Body of pancreas (tissue), 4 donors: ENCODE data around the gene EPHB2. TPM values are rescaled to one million over a fixed set of nuclear protein-coding genes. Genes with fewer than 3 reads are reported as not detected.

Source experiments
- ATAC-seq: fragments of 150-250 bp; one replicate; pipeline ENCODE4 v1.9.1; 2016
- DNase-seq, 4 donors: peaks; one replicate each; pipeline ENCODE4 v3.0.0-alpha.2; 2019
- H3K27ac ChIP-seq, 4 donors: fragments of 200-600 bp; sonication (generic); 1 replicate in 3 of 4; 2 replicates in 1 of 4; pipeline versions ENCODE4 v1.5.1 to v1.6.1; 2016 to 2019; ENCODE audit warnings: mild to moderate bottlenecking in 1 of 4, mixed read lengths in 1 of 4, moderate library complexity in 1 of 4
- H3K27me3 ChIP-seq, 2 donors: fragments of 200-600 bp; sonication (generic); one replicate each; pipeline ENCODE4 v1.6.0; 2016; ENCODE audit warnings: mild to moderate bottlenecking in 1 of 2
- H3K36me3 ChIP-seq, 2 donors: fragments of 200-600 bp; sonication (generic); replicated peaks in 1 of 2; 2 replicates each; pipeline ENCODE4 v1.5.1; 2016; ENCODE audit warnings: low read depth in 2 of 2; ENCODE audit not compliant: insufficient read depth in 1 of 2
- H3K4me1 ChIP-seq: fragments of 200-600 bp; sonication (generic); one replicate; pipeline ENCODE4 v1.6.0; 2016
- H3K4me3 ChIP-seq, 2 donors: fragments of 200-600 bp; sonication (generic); 1 replicate in 1 of 2; 2 replicates in 1 of 2; pipeline ENCODE4 v1.5.1; 2016 to 2019
- H3K9me3 ChIP-seq, 3 donors: fragments of 200-600 bp; sonication (generic); 1 replicate in 2 of 3; 2 replicates in 1 of 3; pipeline ENCODE4 v1.5.1; 2016
- CTCF ChIP-seq, 7 experiments: fragments of 450-650 bp in 4 of 7; fragments of 200-600 bp in 3 of 7; sonication (generic) in 3 of 7; IDR thresholded peaks; one replicate each; pipeline ENCODE4 v1.5.1; 2016 to 2019; ENCODE audit warnings: antibody characterized with exemption in 7 of 7
- POLR2A ChIP-seq, 3 donors: fragments of 450-650 bp; IDR thresholded peaks; one replicate each; pipeline ENCODE4 v1.6.1; 2016; ENCODE audit warnings: antibody characterized with exemption in 3 of 3, mild to moderate bottlenecking in 2 of 3
- WGBS, 2 donors: methylation state at CpG; one replicate each; pipeline ENCODE4 v1.1.5; 2017; 5-methylcytosine and 5-hydroxymethylcytosine counted together
- intact Hi-C: fragments of 100-400 bp; cut with DNase I; formaldehyde crosslinking; loops from one replicate; pipeline ENCODE4 v1.15.1; 2023
- total RNA-seq, 2 donors: library from RNA; depleted of rRNA; stranded (reverse); fragments of >200 nt; gene quantifications; one replicate each; pipeline ENCODE4 v1.1.0, GENCODE V29; 2016

Gene EPHB2
- total RNA-seq, 2 donors from 2014 or later: 2.9 to 7.9 TPM

- no peak for DNase-seq
- no peak for ATAC-seq
These were observed 77.6 kb downstream of the EPHB2 start for GRCh38 chr1:22788254-22788661.

GRCh38 chr1:22789356-22789994 is 78.8 kb downstream of the EPHB2 start:
- Histone ChIP-seq H3K36me3 (no peaks in the 10 kb centered on the region), H3K9me3 (no peaks in the 10 kb centered on the region), H3K4me3 (no peak overlapping the region), H3K27me3 (no peaks in the 10 kb centered on the region), H3K4me1 (peaks cover 13% of the 10 kb centered on the region), H3K27ac (no peak overlapping the region)
- no peak for ATAC-seq
- DNase-seq: no peak
- intact Hi-C loops: no loop called here
- WGBS, 2 donors: 75 to 92% methylated on average over 6 of the region's 6 CpGs
- TF ChIP-seq POLR2A (IDR thresholded peaks at IDR 0.05): no peak
- TF ChIP-seq CTCF (IDR thresholded peaks at IDR 0.05): no peak

More at GRCh38 chr1:22788254-22788661, 77.6 kb downstream of the EPHB2 start:
- no peak for TF ChIP-seq CTCF (IDR thresholded peaks at IDR 0.05)
- no peak for TF ChIP-seq POLR2A (IDR thresholded peaks at IDR 0.05)
- H3K27me3 ChIP-seq: no peaks in the 10 kb centered on the region
- H3K36me3 ChIP-seq: no peaks in the 10 kb centered on the region
- intact Hi-C loops: no loop called here
- 75 to 88% methylated on average over 2 of the region's 2 CpGs for WGBS, 2 donors
- peaks cover 13% of the 10 kb centered on the region for H3K4me1 ChIP-seq
- H3K27ac ChIP-seq: no peak overlapping the region
- no peaks in the 10 kb centered on the region for H3K9me3 ChIP-seq
- H3K4me3 ChIP-seq: no peak overlapping the region

DNA sequence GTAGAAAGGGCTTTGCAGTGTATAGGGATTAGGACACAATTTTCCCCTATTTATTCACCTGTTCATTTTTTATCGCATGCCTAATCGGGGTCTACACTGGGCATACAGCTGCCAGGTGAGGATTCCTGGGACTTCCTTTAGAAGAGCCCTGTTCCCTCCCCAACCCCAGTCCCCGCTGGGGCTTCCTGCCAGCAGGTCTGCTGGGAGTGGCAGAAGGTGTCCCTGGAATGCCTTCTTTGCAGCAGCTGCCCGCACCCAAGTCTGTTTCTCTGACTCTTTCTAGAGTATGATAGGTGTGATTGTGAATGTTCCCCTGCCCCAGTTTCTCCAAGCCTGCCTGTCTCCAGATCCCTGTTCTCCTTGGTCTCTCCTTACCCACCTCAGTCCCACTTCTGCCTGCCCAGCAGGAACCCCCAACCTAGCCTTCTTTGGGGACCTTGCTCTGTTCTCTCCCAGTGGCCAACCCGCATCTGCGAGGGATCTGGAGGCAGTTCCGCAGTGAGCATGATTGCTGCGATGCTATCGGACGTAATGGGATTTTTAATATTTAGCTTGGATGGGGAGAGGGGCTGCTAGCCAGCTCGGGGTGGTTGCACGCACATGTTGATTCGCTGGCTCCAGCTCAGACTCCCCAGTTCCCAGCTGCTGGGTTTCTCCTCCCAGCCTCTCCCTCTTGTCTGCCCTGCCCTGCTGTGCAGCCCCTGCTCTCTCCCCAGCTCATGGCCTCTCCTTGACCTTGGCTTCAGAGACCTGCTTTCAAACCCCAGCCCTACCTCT is 79.8 kb downstream of the EPHB2 start:
- H3K4me3 ChIP-seq: no peak overlapping the region
- TF ChIP-seq POLR2A (IDR thresholded peaks at IDR 0.05): no peak
- no peak for TF ChIP-seq CTCF (IDR thresholded peaks at IDR 0.05)
- DNase-seq (peak in 2 of 4 donors; percentile 37 to 43), ATAC-seq (peak; percentile 39)
- no peaks in the 10 kb centered on the region for H3K9me3 ChIP-seq
- intact Hi-C loops: no loop called here
- H3K27me3 ChIP-seq: no peaks in the 10 kb centered on the region
- H3K27ac ChIP-seq: no peak overlapping the region
- WGBS, 2 donors: 18 to 21% methylated on average over 13 of the region's 13 CpGs
- H3K4me1 ChIP-seq: peaks cover 13% of the 10 kb centered on the region
- no peaks in the 10 kb centered on the region for H3K36me3 ChIP-seq

GRCh38 chr1:22791831-22792347 is 81.2 kb downstream of the EPHB2 start:
- ATAC-seq (no peak), DNase-seq (no peak)
- WGBS, 2 donors: 59 to 75% methylated on average over 4 to 6 of the region's 6 CpGs
- Histone ChIP-seq H3K4me3 (no peak overlapping the region), H3K27me3 (no peaks in the 10 kb centered on the region), H3K9me3 (no peaks in the 10 kb centered on the region), H3K36me3 (no peaks in the 10 kb centered on the region), H3K4me1 (peaks cover 13% of the 10 kb centered on the region), H3K27ac (no peak overlapping the region)
- TF ChIP-seq POLR2A (IDR thresholded peaks at IDR 0.05) (no peak), CTCF (IDR thresholded peaks at IDR 0.05) (no peak)
- intact Hi-C loops: no loop called here
